Endothelial cell of umbilical vein (primary cell): ENCODE data around the gene MESD. TPM values are rescaled to one million over a fixed set of nuclear protein-coding genes. Genes with fewer than 3 reads are reported as not detected.

Source experiments
- BruUV-seq: library from RNA; stranded (reverse); fragments of 400-500 nt; replicated peaks from 2 replicates; lab custom pipeline; 2021; lab: Mats Ljungman, UMichigan
- CTCF ChIA-PET: fragments of 300-600, 350-600 bp; sonication (Branson Sonifier 250); formaldehyde crosslinking; loops from one replicate; lab custom pipeline; 2021; ENCODE audit warnings: antibody characterized with exemption, inconsistent platforms; lab: Charles Lee
- POLR2A ChIA-PET: fragments of 300-600, 350-600 bp; sonication (Branson Sonifier 250); formaldehyde crosslinking; loops from one replicate; lab custom pipeline; 2021; ENCODE audit warnings: antibody characterized with exemption, inconsistent platforms; lab: Charles Lee
- DNase-seq: peaks from one replicate; pipeline ENCODE4 v3.0.0-alpha.2; 2011; ENCODE audit warnings: low read depth, low spot score
- FAIRE-seq: peaks from 2 replicates; lab custom pipeline; 2011; peaks lifted over from hg19 to GRCh38; lab: Jason Lieb, UNC
- H2AFZ ChIP-seq: 2 replicates; pipeline ENCODE4 v1.6.0; 2012; ENCODE audit warnings: low read depth, low read length, control low read depth, inconsistent platforms
- H3K27ac ChIP-seq: 2 replicates; pipeline ENCODE4 v1.5.1; 2011; ENCODE audit warnings: low read depth, mild to moderate bottlenecking, control low read depth, low read length, moderate library complexity; ENCODE audit not compliant: insufficient read depth
- H3K27me3 ChIP-seq, 2 experiments: 2 replicates each; pipeline versions ENCODE4 v1.6.0 to v1.6.1; 2011; ENCODE audit warnings: low read length in 2 of 2, mixed read lengths in 1 of 2; ENCODE audit not compliant: control insufficient read depth in 2 of 2, insufficient read depth in 2 of 2
- H3K36me3 ChIP-seq, 2 experiments: 2 replicates in 1 of 2; 3 replicates in 1 of 2; pipeline ENCODE4 v1.5.1; 2011; ENCODE audit warnings: low read length in 2 of 2, mild to moderate bottlenecking in 1 of 2, moderate library complexity in 1 of 2; ENCODE audit not compliant: control insufficient read depth in 2 of 2, insufficient read depth in 2 of 2; ENCODE audit errors: extremely low read depth in 1 of 2
- H3K4me1 ChIP-seq: 3 replicates; pipeline ENCODE4 v1.5.1; 2011; ENCODE audit warnings: mild to moderate bottlenecking, low read length; ENCODE audit not compliant: control insufficient read depth, insufficient read depth; ENCODE audit errors: extremely low read depth
- H3K4me2 ChIP-seq: 2 replicates; pipeline ENCODE4 v1.6.1; 2011; ENCODE audit warnings: low read length, control low read depth, mixed read lengths; ENCODE audit not compliant: insufficient read depth
- H3K4me3 ChIP-seq, 3 experiments: fragments of 200-600 bp in 1 of 3; sonication (generic), shearing (Covaris generic) in 1 of 3; replicated peaks in 1 of 3; 2 replicates each; pipeline ENCODE4 v1.5.1; 2011 to 2016; ENCODE audit warnings: control low read depth in 3 of 3, low read length in 3 of 3, mild to moderate bottlenecking in 2 of 3, inconsistent platforms in 1 of 3, low read depth in 1 of 3, moderate library complexity in 1 of 3; ENCODE audit not compliant: insufficient read depth in 1 of 3
- H3K79me2 ChIP-seq: 2 replicates; pipeline ENCODE4 v1.6.0; 2012; ENCODE audit warnings: low read length, inconsistent platforms; ENCODE audit not compliant: control insufficient read depth, insufficient read depth
- H3K9ac ChIP-seq: replicated peaks from 2 replicates; pipeline ENCODE3; 2011; ENCODE audit warnings: low read length, control low read depth; ENCODE audit not compliant: insufficient read depth; ENCODE audit errors: extremely low read depth
- H3K9me1 ChIP-seq: replicated peaks from 3 replicates; pipeline ENCODE4 v1.6.0; 2011; ENCODE audit warnings: mild to moderate bottlenecking, low read length; ENCODE audit not compliant: control insufficient read depth, insufficient read depth; ENCODE audit errors: extremely low read depth
- H3K9me3 ChIP-seq: replicated peaks from 2 replicates; pipeline ENCODE4 v1.5.1; 2012; ENCODE audit warnings: low read length, inconsistent platforms; ENCODE audit not compliant: control insufficient read depth, insufficient read depth
- H4K20me1 ChIP-seq: replicated peaks from 2 replicates; pipeline ENCODE3; 2011; ENCODE audit warnings: mild to moderate bottlenecking, low read length; ENCODE audit not compliant: control insufficient read depth, insufficient read depth; ENCODE audit errors: extremely low read depth
- EZH2 ChIP-seq: IDR thresholded peaks from 2 replicates; pipeline ENCODE4 v1.6.1; 2012; ENCODE audit warnings: borderline replicate concordance, low read depth, mild to moderate bottlenecking, moderate library complexity, low read length, inconsistent platforms; ENCODE audit not compliant: severe bottlenecking
- FOS ChIP-seq: IDR thresholded peaks from 2 replicates; pipeline ENCODE4 v1.6.1; 2011; ENCODE audit warnings: mild to moderate bottlenecking, low read length, moderate library complexity, borderline replicate concordance; ENCODE audit not compliant: insufficient read depth
- GATA2 ChIP-seq: IDR thresholded peaks from 2 replicates; pipeline ENCODE4 v1.7.0; 2011; ENCODE audit warnings: low read depth, mild to moderate bottlenecking, moderate library complexity, mixed read lengths, low read length; ENCODE audit not compliant: insufficient read length, insufficient read depth
- JUN ChIP-seq: IDR thresholded peaks from 2 replicates; pipeline ENCODE4 v1.6.1; 2011; ENCODE audit warnings: borderline replicate concordance, low read depth; ENCODE audit not compliant: insufficient read length, insufficient read depth
- MAX ChIP-seq: IDR thresholded peaks from 2 replicates; pipeline ENCODE4 v1.6.1; 2011; ENCODE audit not compliant: insufficient read depth, insufficient read length
- MYC ChIP-seq: IDR thresholded peaks from one replicate; pipeline ENCODE4 v1.6.1; 2011; ENCODE audit warnings: mild to moderate bottlenecking, low read depth, low read length
- POLR2A ChIP-seq: IDR thresholded peaks from 2 replicates; pipeline ENCODE4 v1.6.1; 2012; ENCODE audit warnings: low read depth, mild to moderate bottlenecking, control low read depth, low read length
- POLR2AphosphoS5 ChIP-seq: IDR thresholded peaks from 2 replicates; pipeline ENCODE4 v1.6.1; 2012; ENCODE audit warnings: low read depth, mild to moderate bottlenecking, control low read depth, low read length, moderate library complexity; ENCODE audit not compliant: insufficient read depth
- dilution Hi-C: fragments of 300-500 bp; cut with MboI; formaldehyde crosslinking; loops from one replicate; pipeline ENCODE4 v1.15.0; 2019; ENCODE audit warnings: low sequenced_read_pairs; ENCODE audit not compliant: extremely low pct_ligation_motif_present
- intact Hi-C: fragments of 100-400 bp; cut with micrococcal nuclease; formaldehyde crosslinking; loops from one replicate; pipeline ENCODE4 v1.10.0; 2022
- polyA plus RNA-seq, 4 experiments: library from polyadenylated mRNA; depleted of rRNA in 3 of 4; stranded (reverse) in 3 of 4; unstranded in 1 of 4; fragments of >200 nt; gene quantifications; 2 replicates each; pipeline versions ENCODE4 v1.2.1 to v1.2.3, GENCODE V29; 2011 to 2012; ENCODE audit warnings: missing spikeins in 1 of 4
- total RNA-seq: library from RNA; stranded (reverse); gene quantifications from 2 replicates; pipeline ENCODE4 v1.2.3, GENCODE V29; 2021
- TF ChIP-seq, protein P1 (sequence below), 2 donors: IDR thresholded peaks; 1 replicate in 1 of 2; 2 replicates in 1 of 2; pipeline ENCODE4 v1.5.1; 2011; ENCODE audit warnings: low read length in 2 of 2, mild to moderate bottlenecking in 2 of 2, moderate library complexity in 2 of 2, control low read depth in 1 of 2, inconsistent platforms in 1 of 2, low read depth in 1 of 2; ENCODE audit not compliant: insufficient read depth in 1 of 2; ENCODE audit errors: extremely low read depth in 1 of 2

MESD gene
- total and polyA plus RNA-seq, 2 donors (not counting 3 experiments of a cell fraction or from before 2014, with no cell fraction given), result 12.8 to 30.5 TPM

DNA sequence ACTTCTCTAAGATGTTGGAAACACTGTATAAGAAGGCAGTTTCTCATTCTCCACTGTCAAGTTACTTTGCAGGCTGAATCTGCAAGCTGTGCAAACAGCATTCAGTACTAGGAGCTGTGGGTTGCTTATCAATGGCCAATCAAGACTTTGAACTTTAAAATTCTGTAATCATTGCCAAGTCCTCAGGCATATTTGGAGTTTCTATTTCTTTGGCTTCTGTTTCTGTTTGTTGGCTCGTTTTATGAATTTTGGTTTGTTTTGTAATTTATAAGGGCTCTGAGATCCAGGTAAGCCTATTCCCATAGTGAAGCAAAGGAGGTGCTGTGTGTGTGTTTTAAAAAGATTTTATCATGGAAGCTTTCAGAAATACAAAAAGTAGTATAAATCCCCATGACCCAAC lies 43.2 kb upstream of the MESD start:
- Histone ChIP-seq H3K27ac (no peak overlapping the region), H4K20me1 (no peaks in the 10 kb centered on the region), H3K4me1 (peaks cover 27% of the 10 kb centered on the region), H3K4me2 (no peak overlapping the region), H2AFZ (no peak overlapping the region), H3K27me3 (no peaks in the 10 kb centered on the region), H3K9ac (no peak overlapping the region), H3K9me1 (no peaks in the 10 kb centered on the region), H3K36me3 (no peaks in the 10 kb centered on the region), H3K4me3 (no peak overlapping the region), H3K79me2 (no peaks in the 10 kb centered on the region), H3K9me3 (no peaks in the 10 kb centered on the region)
- ChIA-PET CTCF (interaction anchor here (0.9 to 1.5 kb wide), 3 partner anchors 36 to 73 kb away, joined by 3 to 8 read pairs (median 4); no protein-coding TSS in a partner anchor), POLR2A (no interaction called here)
- dilution Hi-C loops (no loop called here), intact Hi-C loops (no loop called here)
- no peak for TF ChIP-seq GATA2
- TF ChIP-seq EZH2, result no peak
- no peak for TF ChIP-seq MAX
- TF ChIP-seq, protein P1, sequence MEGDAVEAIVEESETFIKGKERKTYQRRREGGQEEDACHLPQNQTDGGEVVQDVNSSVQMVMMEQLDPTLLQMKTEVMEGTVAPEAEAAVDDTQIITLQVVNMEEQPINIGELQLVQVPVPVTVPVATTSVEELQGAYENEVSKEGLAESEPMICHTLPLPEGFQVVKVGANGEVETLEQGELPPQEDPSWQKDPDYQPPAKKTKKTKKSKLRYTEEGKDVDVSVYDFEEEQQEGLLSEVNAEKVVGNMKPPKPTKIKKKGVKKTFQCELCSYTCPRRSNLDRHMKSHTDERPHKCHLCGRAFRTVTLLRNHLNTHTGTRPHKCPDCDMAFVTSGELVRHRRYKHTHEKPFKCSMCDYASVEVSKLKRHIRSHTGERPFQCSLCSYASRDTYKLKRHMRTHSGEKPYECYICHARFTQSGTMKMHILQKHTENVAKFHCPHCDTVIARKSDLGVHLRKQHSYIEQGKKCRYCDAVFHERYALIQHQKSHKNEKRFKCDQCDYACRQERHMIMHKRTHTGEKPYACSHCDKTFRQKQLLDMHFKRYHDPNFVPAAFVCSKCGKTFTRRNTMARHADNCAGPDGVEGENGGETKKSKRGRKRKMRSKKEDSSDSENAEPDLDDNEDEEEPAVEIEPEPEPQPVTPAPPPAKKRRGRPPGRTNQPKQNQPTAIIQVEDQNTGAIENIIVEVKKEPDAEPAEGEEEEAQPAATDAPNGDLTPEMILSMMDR (IDR thresholded peaks at IDR 0.05; ENCODE audit: extremely low read depth in 1 of 2, insufficient read depth in 1 of 2, low read depth in 1 of 2, low read length in 2 of 2), result no peak
- TF ChIP-seq POLR2A, result no peak
- TF ChIP-seq MYC, result no peak
- TF ChIP-seq JUN, result no peak
- no peak for TF ChIP-seq FOS
- no peak for TF ChIP-seq POLR2AphosphoS5
- DNase-seq (no peak), FAIRE-seq (no peak)
- BruUV-seq, result no TSS peak
